ENCODE measurements around the gene KRTAP10-12.

Gene KRTAP10-12

DNA sequence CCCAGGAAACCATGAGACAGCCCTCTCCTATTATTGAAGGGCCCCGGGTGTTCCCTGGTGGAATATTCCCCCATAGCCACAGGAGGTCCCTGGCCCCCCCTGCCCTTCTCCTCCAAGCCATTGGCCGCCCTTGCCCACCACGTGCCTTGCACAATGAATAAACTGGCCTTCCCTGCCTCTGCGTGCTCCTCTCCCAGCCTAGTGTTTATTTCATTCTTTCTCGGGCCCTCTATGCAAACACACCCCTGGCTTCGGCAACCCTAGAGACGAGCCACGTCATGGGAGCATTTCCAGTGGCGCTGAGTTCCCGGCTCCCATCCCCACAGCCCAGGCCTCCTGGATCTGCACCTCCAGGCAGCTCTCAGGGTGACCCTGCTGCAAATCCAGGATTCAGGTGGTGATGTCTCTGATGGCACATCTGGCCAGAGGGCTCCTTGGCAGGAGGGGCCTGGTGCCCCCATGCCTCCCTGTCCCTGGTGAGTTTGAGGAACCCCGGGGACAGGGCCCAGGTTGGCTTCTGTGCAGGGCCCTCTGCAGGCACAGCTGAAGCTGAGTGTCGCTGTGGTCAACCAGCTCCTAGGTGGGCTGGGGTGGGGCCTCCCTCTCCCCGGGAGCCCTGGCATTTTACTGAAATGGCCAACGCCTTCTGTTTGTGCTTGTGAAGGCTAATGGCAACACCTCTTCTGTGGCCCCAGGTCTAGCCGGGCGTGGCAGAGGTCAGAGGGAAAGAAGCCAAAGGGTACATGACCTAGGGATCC, 6.2 kb downstream of the KRTAP10-12 start:
- Mint-ChIP-seq H3K27me3 (ENCODE audit: low read depth, poor library complexity) (peaks cover 90% of the 10 kb centered on the region), H3K4me3 (no peak overlapping the region)
- DNase-seq = no peak

DNA sequence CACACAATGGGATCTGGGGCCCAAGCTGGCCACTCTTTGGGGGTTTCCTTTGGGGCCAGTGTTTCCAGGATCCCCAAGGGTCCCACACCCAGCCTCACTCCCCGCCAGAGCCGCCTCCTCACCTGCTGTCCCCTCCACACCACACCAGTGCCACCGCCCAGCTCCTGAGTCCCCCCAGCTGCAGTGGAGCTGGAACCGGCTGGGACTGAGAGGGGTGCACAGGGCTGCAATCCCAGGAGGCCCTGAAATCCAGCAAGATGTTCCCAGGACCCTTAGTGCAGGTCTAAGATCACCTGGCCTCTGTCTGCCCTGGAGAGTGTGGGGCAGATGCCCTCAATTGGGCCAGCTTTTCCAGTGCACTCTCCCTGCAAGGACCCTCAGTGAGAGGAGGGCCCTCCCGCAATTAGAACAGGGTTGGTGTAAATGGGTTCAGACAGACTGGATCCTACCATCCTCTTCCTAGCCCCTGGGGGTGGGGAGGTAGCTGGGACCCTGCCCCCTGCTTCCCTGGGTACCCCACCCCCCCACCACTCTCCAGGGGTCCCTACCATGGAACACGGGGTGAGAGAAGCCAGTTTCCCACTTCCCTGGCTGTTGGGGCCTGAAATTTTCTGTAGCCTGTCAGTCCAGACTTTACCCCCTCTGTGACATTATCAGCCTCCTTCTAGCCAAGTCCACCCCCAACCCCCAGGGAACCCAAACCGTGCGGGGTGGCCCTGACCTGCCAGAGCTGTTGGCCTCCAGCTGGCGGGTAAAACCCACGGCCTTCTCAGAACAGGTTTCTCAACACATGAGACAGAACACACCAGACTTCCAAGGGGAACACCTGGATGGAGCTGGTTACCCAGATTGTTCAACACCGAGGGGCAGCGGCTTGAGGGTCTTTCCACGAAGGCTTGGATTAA, 7.0 kb downstream of the KRTAP10-12 start:
- no peak for DNase-seq

More for the DNA sequence above, 6.2 kb downstream of the KRTAP10-12 start:
- Mint-ChIP-seq H3K27ac (no peak overlapping the region), H3K4me1 (peaks cover 52% of the 10 kb centered on the region), H3K36me3 (ENCODE audit: low read depth) (no peaks in the 10 kb centered on the region), H3K9me3 (peaks cover 21% of the 10 kb centered on the region)
- TF ChIP-seq, protein P1, sequence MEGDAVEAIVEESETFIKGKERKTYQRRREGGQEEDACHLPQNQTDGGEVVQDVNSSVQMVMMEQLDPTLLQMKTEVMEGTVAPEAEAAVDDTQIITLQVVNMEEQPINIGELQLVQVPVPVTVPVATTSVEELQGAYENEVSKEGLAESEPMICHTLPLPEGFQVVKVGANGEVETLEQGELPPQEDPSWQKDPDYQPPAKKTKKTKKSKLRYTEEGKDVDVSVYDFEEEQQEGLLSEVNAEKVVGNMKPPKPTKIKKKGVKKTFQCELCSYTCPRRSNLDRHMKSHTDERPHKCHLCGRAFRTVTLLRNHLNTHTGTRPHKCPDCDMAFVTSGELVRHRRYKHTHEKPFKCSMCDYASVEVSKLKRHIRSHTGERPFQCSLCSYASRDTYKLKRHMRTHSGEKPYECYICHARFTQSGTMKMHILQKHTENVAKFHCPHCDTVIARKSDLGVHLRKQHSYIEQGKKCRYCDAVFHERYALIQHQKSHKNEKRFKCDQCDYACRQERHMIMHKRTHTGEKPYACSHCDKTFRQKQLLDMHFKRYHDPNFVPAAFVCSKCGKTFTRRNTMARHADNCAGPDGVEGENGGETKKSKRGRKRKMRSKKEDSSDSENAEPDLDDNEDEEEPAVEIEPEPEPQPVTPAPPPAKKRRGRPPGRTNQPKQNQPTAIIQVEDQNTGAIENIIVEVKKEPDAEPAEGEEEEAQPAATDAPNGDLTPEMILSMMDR (IDR thresholded peaks at IDR 0.05) = no peak

DNA sequence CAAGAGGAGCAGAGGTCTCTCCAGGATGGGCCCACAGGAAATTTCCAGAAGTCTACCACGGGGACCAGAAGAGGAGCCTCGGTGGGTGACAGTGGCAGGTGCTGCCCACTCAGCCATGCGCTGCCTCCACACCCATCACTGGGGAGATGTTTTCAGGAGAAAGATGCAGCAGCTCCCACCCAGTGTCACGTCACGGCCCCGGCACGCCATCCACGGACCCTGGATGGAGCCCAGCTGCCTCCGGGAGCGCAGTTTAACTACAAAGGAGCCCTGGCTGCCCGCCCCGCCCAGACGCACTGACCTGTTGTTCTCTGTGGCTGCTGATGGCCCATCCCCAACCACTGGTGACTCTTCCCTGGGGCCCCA, 7.6 kb downstream of the KRTAP10-12 start:
- Mint-ChIP-seq H3K36me3 (ENCODE audit: low read depth) (no peaks in the 10 kb centered on the region), H3K4me1 (peaks cover 56% of the 10 kb centered on the region), H3K4me3 (no peak overlapping the region), H3K27me3 (ENCODE audit: low read depth, poor library complexity) (peaks cover 95% of the 10 kb centered on the region), H3K27ac (no peak overlapping the region), H3K9me3 (peaks cover 21% of the 10 kb centered on the region)
- DNase-seq = no peak
- TF ChIP-seq, protein P1 (IDR thresholded peaks at IDR 0.05) = no peak

More for the DNA sequence above, 7.0 kb downstream of the KRTAP10-12 start:
- Mint-ChIP-seq H3K27me3 (ENCODE audit: low read depth, poor library complexity) (peaks cover 93% of the 10 kb centered on the region), H3K27ac (no peak overlapping the region), H3K36me3 (ENCODE audit: low read depth) (no peaks in the 10 kb centered on the region), H3K9me3 (peaks cover 21% of the 10 kb centered on the region), H3K4me1 (peaks cover 54% of the 10 kb centered on the region), H3K4me3 (no peak overlapping the region)
- TF ChIP-seq, protein P1 (IDR thresholded peaks at IDR 0.05) = no peak

DNA sequence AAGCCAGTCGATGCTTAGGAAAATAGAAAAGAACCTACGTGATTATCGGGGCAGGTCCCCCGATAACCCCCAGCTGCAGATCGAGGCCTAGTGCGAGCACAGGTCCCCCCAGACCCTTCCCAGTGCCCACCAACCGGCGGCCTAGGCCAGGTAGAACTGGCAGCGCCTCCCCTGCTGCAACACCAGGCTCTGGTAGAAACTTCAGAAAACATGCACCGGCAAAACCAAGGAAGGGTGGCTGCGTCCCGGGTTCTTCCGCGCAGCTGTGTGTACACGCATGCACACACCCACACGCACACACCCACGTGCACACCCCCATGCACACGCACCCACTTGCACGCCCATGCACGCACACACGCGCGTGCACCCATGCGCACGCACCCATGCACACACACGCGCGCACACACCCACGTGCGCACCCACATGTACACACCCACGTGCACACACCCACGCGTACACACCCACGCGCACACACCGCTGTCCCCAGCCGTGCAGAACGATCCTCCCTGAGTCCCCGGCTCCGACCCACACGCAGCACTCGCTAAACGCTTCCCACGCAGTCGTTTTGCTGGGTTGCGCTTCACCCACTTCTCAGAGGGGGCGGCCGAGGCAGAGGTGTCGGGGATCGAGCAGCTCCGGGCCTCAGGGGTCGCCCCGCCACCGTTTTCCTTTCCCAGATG, 9.2 kb downstream of the KRTAP10-12 start:
- no peak overlapping the region for H3K27ac Mint-ChIP-seq
- H3K27me3 Mint-ChIP-seq (ENCODE audit: low read depth, poor library complexity) = peaks cover 100% of the 10 kb centered on the region
- no peaks in the 10 kb centered on the region for H3K36me3 Mint-ChIP-seq (ENCODE audit: low read depth)
- DNase-seq = no peak
- TF ChIP-seq, protein P1 (IDR thresholded peaks at IDR 0.05) = no peak
- peaks cover 57% of the 10 kb centered on the region for H3K4me1 Mint-ChIP-seq
- peaks cover 21% of the 10 kb centered on the region for H3K9me3 Mint-ChIP-seq
- H3K4me3 Mint-ChIP-seq = no peak overlapping the region

DNA sequence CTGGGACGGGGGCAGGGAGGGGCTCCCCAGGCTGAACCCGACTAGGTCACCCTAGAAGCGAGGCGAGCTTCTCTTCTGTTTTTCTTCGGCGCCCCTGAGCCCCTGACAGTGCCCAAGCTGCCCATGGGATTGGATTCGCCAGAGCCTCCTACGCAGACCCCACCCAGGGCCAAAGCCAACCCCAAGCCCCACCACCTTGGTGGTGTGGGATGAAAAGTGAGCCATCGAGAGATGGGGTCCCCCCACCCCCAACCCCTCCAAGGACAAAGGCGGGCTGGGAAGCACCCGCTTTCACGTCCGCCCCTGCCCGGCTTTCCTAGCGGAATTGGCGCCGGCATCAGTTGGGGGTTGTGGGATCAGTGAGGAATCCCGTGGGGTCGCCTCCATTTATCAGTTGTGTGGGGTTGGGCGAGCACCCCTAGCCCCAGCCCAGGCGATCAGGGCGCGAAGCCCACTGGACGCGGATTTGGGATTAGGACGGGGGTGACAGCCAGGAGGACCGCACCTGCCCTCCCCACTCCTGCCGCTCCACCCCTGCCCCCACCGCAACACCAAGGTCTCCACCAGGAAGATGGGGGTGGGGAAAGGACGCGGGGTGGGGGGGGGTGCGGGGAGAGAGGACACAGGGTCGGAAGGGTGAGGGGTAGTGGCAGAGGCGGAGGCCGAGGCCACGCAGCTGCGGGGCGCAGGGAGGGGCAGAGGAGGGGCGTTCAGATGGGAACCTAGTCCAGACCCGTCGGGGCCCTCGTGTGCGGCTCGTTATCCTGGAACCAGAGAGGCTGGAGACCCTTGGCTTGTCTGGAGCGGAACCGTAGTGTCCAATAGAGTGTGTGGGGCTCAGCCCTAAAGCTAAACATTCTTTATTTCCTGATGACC, 10.0 kb downstream of the KRTAP10-12 start:
- H3K27me3 Mint-ChIP-seq (ENCODE audit: low read depth, poor library complexity) = peaks cover 100% of the 10 kb centered on the region
- no peak for DNase-seq
- TF ChIP-seq, protein P1 (IDR thresholded peaks at IDR 0.05) = no peak
- peaks cover 56% of the 10 kb centered on the region for H3K4me1 Mint-ChIP-seq
- H3K4me3 Mint-ChIP-seq = no peak overlapping the region
- H3K9me3 Mint-ChIP-seq = peaks cover 21% of the 10 kb centered on the region
- H3K27ac Mint-ChIP-seq = no peak overlapping the region
- H3K36me3 Mint-ChIP-seq (ENCODE audit: low read depth) = no peaks in the 10 kb centered on the region

Data from nephron progenitor cell (in vitro differentiated cells).